GM18520 (cell line): ENCODE data around the gene UNCX.

Experiments used
- ATAC-seq: cut with Tn5 transposase; IDR thresholded peaks from one replicate; pipeline ENCODE4 v1.9.1; 2021; ENCODE audit not compliant: unreplicated experiment

The UNCX gene

GRCh38 chr7:1231214-1232102, 1.2 kb upstream of the UNCX start:
- ATAC-seq = no peak

- no peak for ATAC-seq
Observed at GRCh38 chr7:1232103-1232466, 587 bp upstream of the UNCX start.

- ATAC-seq = no peak
Observed at GRCh38 chr7:1233333-1234048, 819 bp downstream of the UNCX start.

- no peak for ATAC-seq
Observed at GRCh38 chr7:1234049-1234880, 1.6 kb downstream of the UNCX start.

GRCh38 chr7:1234881-1235500, 2.3 kb downstream of the UNCX start:
- no peak for ATAC-seq

GRCh38 chr7:1235501-1236131, 2.9 kb downstream of the UNCX start:
- no peak for ATAC-seq

GRCh38 chr7:1236132-1236661, 3.5 kb downstream of the UNCX start:
- ATAC-seq = no peak

- no peak for ATAC-seq
Observed at GRCh38 chr7:1236831-1237701, 4.4 kb downstream of the UNCX start.

GRCh38 chr7:1237704-1238255, 5.1 kb downstream of the UNCX start:
- no peak for ATAC-seq

GRCh38 chr7:1238450-1238882, 5.8 kb downstream of the UNCX start:
- ATAC-seq = no peak

GRCh38 chr7:1238931-1239802, 6.5 kb downstream of the UNCX start:
- ATAC-seq = no peak

GRCh38 chr7:1239803-1240516, 7.3 kb downstream of the UNCX start:
- ATAC-seq = no peak

- ATAC-seq = no peak
Observed at GRCh38 chr7:1240517-1241257, 8.0 kb downstream of the UNCX start.

GRCh38 chr7:1241258-1241602, 8.6 kb downstream of the UNCX start:
- ATAC-seq = no peak

- ATAC-seq = no peak
Observed at GRCh38 chr7:1241603-1242255, 9.1 kb downstream of the UNCX start.

- no peak for ATAC-seq
Observed at GRCh38 chr7:1242256-1242605, 9.6 kb downstream of the UNCX start.
